A549 treated with dexamethasone at 1 μM for 4 hours (cell line): ENCODE data around the gene VCAN. TPM values are rescaled to one million over a fixed set of nuclear protein-coding genes. Genes with fewer than 3 reads are reported as not detected.

Source experiments
- total RNA-seq: library from RNA; stranded (reverse); fragments of 200-300 nt; extraction: Qiagen RNA extraction; gene quantifications from 5 replicates; pipeline ENCODE4 v1.2.3, GENCODE V29; 2022

Gene VCAN
- total RNA-seq: 7.9 to 12.6 TPM (median 12.2 TPM) in 5 replicates

DNA sequence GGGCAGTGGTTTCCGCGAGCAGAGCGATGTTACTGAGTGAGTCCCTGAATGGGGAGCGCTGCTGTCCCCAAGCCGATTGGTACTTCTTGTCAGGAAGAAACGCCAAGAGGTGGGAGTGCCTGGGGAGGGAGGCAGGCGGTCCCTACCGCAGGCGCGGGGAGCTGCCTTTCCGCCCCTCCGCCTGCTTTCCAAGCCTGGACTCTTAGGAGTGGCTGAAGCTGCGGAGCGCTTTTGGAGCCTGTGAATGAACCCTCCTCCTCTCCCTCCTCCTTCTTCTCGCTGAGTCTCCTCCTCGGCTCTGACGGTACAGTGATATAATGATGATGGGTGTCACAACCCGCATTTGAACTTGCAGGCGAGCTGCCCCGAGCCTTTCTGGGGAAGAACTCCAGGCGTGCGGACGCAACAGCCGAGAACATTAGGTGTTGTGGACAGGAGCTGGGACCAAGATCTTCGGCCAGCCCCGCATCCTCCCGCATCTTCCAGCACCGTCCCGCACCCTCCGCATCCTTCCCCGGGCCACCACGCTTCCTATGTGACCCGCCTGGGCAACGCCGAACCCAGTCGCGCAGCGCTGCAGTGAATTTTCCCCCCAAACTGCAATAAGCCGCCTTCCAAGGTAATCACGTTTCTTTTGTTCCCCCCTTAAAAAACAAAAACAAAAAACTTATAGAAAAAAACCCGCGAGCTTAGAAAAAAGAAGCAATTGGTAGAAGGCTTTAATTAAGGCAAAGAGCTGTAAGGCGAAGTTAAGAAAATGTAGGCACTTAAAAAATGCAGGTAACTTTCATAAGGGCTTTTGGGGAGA is at the start of gene VCAN:
VCAN (plus strand) TSS at position 340 of the 808 bp plus-strand sequence. CDS start 11,775 bp downstream, outside the sequence.

Other genes with a start within 250 kb of the VCAN start
- gene HAPLN1, start 249.1 kb downstream of the VCAN start, total RNA-seq: not detected in 5 replicates